ENCODE data around the gene CTSE. TPM values are rescaled to one million over a fixed set of nuclear protein-coding genes. Genes with fewer than 3 reads are reported as not detected.

Gene CTSE
- total RNA-seq, 4 donors from 2014 or later: 0.13 TPM; not detected in 3

- peaks cover 3 to 15% (median 10%) of the 10 kb centered on the region in 4 donors for H3K4me1 ChIP-seq
- H3K27ac ChIP-seq (replicated peaks in 1 of 4): no peak overlapping the region
- H3K36me3 ChIP-seq: no peaks in the 10 kb centered on the region
- H3K9me3 ChIP-seq: no peaks in the 10 kb centered on the region
- intact Hi-C loops (cut with DNase I): no loop called here
- H3K4me3 ChIP-seq: no peak overlapping the region
- DNase-seq (ENCODE audit: extremely low spot score): no peak
- peaks cover 0 to 15% (median 0%) of the 10 kb centered on the region in 4 donors for H3K27me3 ChIP-seq
- 69% methylated on average over 9 of the region's 9 CpGs for WGBS
- TF ChIP-seq EP300 (IDR thresholded peaks at IDR 0.05): no peak
- no peak for TF ChIP-seq CTCF (IDR thresholded peaks at IDR 0.05)
- TF ChIP-seq POLR2AphosphoS5 (IDR thresholded peaks at IDR 0.05): no peak
- no peak for TF ChIP-seq POLR2A (IDR thresholded peaks at IDR 0.05; ENCODE audit: low read depth)
These were observed 61.5 kb downstream of the CTSE start for GRCh38 chr1:205961991-205962820.

DNA sequence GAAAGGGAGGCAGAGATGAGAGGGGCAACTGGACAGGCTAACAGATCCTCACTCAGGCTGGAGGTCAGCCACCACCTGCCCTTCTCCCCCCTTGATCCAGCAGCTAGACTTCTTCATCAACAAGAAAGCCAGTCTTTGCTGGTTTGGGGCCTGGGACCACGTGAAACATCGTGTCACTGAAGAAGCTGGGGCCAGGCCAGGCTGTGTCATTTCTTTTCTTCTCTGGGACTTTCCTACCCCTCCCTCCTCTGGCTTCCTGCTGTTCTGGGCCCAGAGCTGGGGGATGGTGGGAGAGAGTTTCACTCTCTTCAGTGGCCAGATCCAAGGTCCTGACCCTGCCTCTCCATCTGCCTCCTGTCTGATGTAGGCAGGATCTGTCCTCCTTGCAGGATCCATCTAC, 62.3 kb downstream of the CTSE start:
- Histone ChIP-seq H3K9me3 (no peaks in the 10 kb centered on the region), H3K4me3 (no peak overlapping the region), H3K27me3 (peaks cover 0 to 18% (median 0%) of the 10 kb centered on the region in 4 donors), H3K27ac (replicated peaks in 1 of 4) (no peak overlapping the region), H3K36me3 (no peaks in the 10 kb centered on the region), H3K4me1 (peaks cover 3 to 15% (median 10%) of the 10 kb centered on the region in 4 donors)
- intact Hi-C loops (cut with DNase I): no loop called here
- no peak for TF ChIP-seq POLR2AphosphoS5 (IDR thresholded peaks at IDR 0.05)
- TF ChIP-seq CTCF (IDR thresholded peaks at IDR 0.05): no peak
- no peak for TF ChIP-seq POLR2A (IDR thresholded peaks at IDR 0.05; ENCODE audit: low read depth)
- no peak for TF ChIP-seq EP300 (IDR thresholded peaks at IDR 0.05)
- WGBS: 60% methylated on average over 2 of the region's 2 CpGs
- DNase-seq (ENCODE audit: extremely low spot score): no peak

DNA sequence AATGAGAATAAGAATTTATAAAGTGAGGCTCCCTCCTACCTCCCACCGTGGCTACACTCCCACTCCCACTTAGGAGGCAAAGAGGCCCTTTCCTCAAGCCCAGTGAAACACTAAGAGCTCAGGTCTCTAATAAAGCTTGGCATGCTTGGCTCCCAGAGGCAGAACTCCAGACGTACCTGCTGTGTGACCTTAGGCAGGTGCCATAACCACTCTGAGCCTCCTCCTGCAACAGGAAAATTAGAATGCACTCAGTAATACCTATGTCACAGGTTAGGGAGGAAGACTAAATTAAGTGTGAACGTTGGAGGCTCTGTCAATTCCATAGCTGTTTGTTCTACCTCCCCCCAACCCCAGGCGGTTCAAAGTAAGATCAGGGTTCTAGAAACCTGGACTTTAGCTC, 63.9 kb downstream of the CTSE start:
- 85% methylated on average over 4 of the region's 4 CpGs for WGBS
- no peak for DNase-seq (ENCODE audit: extremely low spot score)
- H3K4me1 ChIP-seq: peaks cover 3 to 15% (median 10%) of the 10 kb centered on the region in 4 donors
- intact Hi-C loops (cut with DNase I): no loop called here
- no peaks in the 10 kb centered on the region for H3K9me3 ChIP-seq
- H3K27me3 ChIP-seq: peaks cover 0 to 33% (median 0%) of the 10 kb centered on the region in 4 donors
- H3K27ac ChIP-seq (replicated peaks in 1 of 4): no peak overlapping the region
- TF ChIP-seq CTCF (IDR thresholded peaks at IDR 0.05) (no peak), POLR2A (IDR thresholded peaks at IDR 0.05; ENCODE audit: low read depth) (no peak), POLR2AphosphoS5 (IDR thresholded peaks at IDR 0.05) (no peak)
- H3K4me3 ChIP-seq: no peak overlapping the region
- H3K36me3 ChIP-seq: no peaks in the 10 kb centered on the region

Other genes with a start within 250 kb of the CTSE start
- 10 to 100 TPM; 28.5 to 59.2 (median 41.8) TPM for gene RAB29, start 248.4 kb downstream of the CTSE start, total RNA-seq
- gene SLC41A1, start 210.7 kb downstream of the CTSE start, total RNA-seq: 10 to 100 TPM; 22.4 to 37.1 (median 30.6) TPM
- gene PM20D1, start 173.8 kb downstream of the CTSE start, total RNA-seq: 1 to 10 TPM in 1 of 4 donors, under 1 TPM in 1, not detected in 2; 0.29 to 2.5 TPM
- under 1 TPM in 1 of 4 donors, not detected in 3; under 0.01 TPM for gene SLC26A9, start 80.4 kb downstream of the CTSE start, total RNA-seq
- gene RAB7B, start 20.5 kb downstream of the CTSE start, total RNA-seq: 1 to 10 TPM in 3 of 4 donors, under 1 TPM in 1; 0.32 to 2.5 (median 1.8) TPM
- 10 to 100 TPM in 1 of 4 donors, 1 to 10 TPM in 2, under 1 TPM in 1; 0.45 to 11.2 (median 7.7) TPM for gene RHEX, start 29.3 kb upstream of the CTSE start, total RNA-seq
- gene AVPR1B, start 93.5 kb upstream of the CTSE start, total RNA-seq: not detected
- gene FAM72A, start 178.9 kb upstream of the CTSE start, total RNA-seq: 1 to 10 TPM in 2 of 4 donors, under 1 TPM in 2; 0.45 to 4.6 (median 1.3) TPM
- gene SRGAP2, start 179.6 kb upstream of the CTSE start, total RNA-seq: 10 to 100 TPM; 39.4 to 54.6 (median 41.0) TPM

Data from esophagus muscularis mucosa (tissue), 4 donors.